Jurkat, Clone E6-1 (cell line): ENCODE results near the gene USP36.

Experiments used
- DNase-seq: peaks from one replicate; pipeline ENCODE4 v3.0.0-alpha.2; 2011; ENCODE audit warnings: low read depth, low spot score
- H3K4me3 ChIP-seq: 2 replicates; pipeline ENCODE4 v1.5.1; 2011; ENCODE audit warnings: mild to moderate bottlenecking, low read length, control low read depth, moderate library complexity

The USP36 gene

DNA sequence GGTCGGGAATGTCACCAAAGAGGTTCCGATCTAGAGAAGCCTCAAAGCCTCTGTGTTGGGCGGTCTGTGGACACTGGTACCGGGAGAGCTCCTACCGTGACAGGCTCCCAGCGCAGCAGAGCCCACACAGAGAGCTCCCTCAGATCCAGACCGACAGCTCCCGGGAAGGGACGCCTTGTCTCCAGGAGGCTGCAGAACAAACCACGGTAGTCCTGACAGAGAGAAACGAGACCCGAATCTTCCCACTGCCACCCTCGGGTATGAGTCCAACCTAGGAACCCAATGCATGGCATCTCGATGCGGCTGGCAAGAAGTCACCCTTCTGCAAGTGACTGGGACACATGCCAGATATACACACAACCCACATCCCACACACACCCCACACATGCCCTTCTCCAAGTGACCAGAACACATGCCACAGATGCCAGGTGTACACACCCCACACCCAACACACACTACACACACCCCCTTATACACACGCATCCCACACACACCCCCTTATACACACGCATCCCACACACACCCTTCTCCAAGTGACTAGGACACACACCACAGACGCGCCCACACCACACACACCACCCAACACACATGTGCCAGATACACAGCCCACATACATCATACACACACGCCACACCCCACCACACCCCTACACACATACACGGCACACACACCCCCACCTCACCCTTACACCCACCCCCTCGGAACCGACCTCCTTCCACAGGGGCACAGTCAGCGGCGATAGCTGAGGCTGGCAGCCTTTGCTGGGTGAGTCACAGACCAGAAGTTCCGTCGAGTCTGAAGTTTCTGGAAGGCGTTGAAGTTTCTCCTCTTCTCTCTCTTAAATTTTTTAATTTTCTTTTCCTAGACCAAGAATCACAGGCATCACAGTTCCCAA, 42.7 kb downstream of the USP36 start:
- no peak for DNase-seq
- no peak overlapping the region for H3K4me3 ChIP-seq

DNA sequence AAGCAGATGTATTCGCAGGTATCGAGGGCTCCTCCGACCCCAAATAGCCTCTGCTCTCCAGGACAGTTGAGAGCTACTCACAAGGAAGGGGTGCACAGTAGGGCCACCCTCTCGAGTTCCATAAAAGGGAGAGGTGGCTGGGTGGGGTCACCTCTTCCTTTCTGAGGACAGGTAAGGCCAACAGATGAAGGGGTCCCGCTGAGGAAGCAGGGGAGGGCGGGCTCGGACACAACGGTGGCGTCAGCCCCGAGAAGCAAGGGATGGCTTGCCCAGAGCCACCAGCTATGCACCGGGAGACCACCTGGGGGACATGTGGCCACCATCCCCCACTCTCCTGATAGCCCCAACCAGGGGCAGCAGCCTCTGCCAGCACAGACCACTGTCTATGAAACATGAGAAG, 43.4 kb downstream of the USP36 start:
- no peak for DNase-seq
- H3K4me3 ChIP-seq, result no peak overlapping the region

GRCh38 chr17:78796517-78796900, 44.1 kb downstream of the USP36 start:
- no peak overlapping the region for H3K4me3 ChIP-seq
- DNase-seq, result no peak

DNA sequence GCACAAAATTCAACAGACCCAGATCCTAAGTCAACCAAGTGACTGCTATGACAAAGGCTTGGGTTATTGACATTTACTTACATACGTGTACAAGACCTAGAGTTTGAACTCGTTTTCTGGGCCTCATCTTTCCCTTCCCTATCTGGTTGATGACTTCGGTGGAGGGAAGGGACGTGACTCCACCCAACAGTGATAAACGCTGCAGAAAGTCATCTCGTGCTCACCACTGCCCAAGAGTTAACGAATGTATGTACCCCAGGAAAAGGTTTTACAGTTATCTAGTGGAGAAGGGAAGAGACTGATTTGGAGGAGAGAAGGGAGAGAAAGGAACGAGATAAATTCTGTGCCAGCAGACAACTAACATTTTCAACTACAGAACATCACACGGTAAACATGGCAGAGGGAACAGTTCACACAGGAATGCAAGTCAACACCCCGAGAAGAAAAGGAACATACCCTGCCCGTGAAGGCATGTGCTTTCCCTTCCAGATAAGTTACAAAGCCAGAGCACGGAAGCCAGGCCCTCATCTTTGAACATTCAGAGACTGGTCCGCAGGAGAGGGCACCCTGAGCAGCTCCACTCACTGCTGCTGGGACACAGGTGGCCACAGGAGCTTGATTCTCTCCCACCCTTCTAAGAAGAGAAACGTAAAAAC, 44.6 kb downstream of the USP36 start:
- no peak overlapping the region for H3K4me3 ChIP-seq
- DNase-seq, result no peak

DNA sequence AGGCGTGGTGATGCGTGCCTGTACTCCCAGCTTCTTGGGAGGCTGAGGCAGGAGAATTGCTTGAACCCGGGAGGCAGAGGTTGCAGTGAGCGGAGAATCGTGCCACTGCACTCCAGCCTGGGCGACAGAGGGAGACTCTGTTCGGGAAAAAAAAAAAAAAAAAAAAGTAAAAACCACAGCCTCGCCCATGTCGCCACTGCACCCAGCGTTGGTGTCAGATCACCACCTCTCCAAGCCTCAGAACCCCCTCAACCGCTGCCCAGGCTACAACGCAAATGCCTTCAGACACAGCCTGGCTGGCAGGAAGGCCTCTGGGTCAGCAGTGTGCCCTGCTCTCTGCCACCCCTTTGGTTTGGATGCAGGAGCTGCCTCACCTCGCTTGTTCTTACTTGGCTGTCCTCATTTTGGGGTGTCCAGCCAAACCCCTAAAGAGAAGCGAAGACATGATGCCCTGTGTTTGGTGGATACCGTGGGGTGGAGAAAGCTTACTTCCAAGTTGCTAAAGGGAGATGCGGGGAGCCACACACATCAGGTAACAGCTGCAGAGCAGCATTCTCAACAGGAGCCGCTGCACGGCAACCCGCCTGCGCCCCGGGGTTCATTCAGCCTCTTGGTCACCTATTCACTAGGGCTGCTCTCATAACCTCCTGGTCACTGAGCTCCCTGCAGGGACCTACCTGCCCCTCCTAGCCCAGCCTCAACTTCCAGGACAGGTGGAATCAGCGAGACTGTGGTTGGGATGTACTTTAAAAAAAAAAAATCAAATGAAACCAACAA, 45.6 kb downstream of the USP36 start:
- DNase-seq, result no peak
- no peak overlapping the region for H3K4me3 ChIP-seq

DNA sequence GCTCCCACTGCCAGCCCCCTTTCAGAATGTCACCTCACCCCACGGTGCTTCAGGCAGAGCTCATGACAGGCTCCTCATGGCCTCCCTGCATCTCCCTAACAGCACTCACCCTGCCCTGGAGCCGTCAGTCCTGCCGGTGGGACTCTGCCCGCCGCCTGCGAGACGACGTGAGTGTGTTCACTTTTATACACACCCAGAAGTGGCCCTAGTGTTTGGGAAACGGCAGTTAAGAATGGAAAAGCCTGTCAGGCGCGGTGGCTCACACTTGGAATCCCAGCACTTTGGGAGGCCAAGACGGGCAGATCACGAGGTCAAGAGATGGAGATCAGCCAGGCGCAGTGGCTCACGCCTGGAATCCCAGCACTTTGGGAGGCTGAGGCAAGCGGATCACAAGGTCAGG, 46.2 kb downstream of the USP36 start:
- H3K4me3 ChIP-seq, result no peak overlapping the region
- no peak for DNase-seq

DNA sequence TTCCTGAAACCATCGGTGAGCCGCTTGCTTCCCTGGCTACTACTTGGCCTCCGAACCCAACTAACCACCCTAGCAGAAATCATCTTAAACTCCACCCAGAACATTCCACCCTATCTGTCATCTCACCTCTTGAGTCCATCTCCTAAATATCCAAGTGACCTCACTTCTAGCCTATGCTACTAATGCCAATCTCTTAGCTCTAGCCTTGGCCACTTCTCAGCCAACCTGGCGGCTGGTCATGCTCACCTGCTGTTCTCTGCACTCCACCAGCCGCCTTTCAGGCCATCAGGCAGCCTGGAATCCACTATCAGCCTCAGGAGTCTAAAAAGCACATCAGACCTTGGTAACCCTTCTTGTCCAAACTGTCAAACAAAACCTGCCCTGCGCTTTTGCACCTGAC, 46.6 kb downstream of the USP36 start:
- DNase-seq, result no peak

GRCh38 chr17:78793415-78793814, 47.2 kb downstream of the USP36 start:
- no peak for DNase-seq
- H3K4me3 ChIP-seq, result no peak overlapping the region

More for the DNA sequence above, 46.6 kb downstream of the USP36 start:
- no peak overlapping the region for H3K4me3 ChIP-seq

DNA sequence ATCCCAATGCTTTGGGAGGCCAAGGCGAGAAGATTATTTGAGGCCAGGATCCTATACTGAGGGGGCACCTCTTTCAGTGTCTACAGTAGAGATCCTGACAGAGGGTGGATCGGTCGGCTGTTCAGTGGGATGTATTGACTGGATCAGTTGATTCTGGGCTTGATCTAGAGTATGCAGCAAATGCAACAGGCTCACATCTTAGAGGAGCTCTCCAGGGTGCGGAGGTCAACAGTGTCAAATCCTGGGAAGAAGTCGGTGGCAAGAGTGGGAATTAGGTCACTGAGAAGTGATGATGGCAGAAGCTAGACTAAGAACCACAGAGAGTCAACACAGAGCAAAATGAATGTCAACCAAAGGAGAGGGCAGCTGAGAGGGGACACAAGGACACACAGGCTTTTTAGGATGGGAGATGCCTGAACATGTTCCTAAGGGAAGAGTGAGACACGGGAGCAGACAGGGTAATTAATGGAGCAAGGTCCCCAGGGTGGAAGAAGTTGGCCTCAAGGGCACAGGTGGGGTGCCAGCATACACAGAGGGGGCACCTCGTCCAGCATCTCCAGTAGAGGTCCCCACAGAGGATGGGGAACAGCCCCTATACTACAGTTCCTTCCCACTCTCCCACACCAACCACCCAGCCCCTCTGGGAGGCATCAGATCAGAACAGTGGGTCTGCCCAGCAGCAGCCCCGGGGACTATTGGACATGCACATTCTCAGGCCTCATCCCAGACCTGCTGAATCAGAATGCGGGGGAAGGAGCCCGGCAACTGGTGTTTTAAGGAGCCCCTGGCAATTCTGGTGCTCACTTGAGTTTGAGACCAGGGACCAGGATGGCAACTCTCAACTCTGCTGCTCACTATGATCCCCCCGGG, 48.5 kb downstream of the USP36 start:
- no peak overlapping the region for H3K4me3 ChIP-seq
- no peak for DNase-seq

- no peak for DNase-seq
- no peak overlapping the region for H3K4me3 ChIP-seq
Observed at GRCh38 chr17:78790552-78790951, 50.1 kb downstream of the USP36 start.

GRCh38 chr17:78789663-78790181, 50.9 kb downstream of the USP36 start:
- DNase-seq, result no peak

DNA sequence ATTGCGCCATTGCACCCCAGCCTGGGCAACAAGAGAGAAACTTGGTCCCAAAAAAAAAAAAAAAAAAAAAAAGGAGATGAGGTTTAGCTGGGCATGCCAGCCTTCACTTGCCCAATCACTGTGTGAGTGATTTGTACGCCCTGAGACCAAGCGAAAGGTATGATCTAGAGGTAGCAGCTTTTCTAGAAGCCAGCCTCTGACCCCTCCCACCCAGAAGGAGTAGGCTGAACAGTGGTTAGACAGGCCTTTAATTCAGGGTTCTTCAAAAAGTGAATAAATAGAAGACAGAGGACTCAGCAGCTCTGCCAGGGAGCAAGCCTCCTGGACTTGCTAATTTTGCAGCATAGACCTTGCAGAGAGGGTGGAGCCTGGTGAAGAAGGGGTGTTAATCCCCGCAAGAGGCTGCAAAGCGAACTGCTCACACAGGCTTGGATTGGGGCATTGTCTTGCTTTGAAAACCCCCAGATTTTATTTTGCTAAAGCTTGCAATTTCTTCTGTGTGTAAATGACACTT, 51.4 kb downstream of the USP36 start:
- H3K4me3 ChIP-seq, result no peak overlapping the region
- DNase-seq, result no peak

More at GRCh38 chr17:78789663-78790181, 50.9 kb downstream of the USP36 start:
- no peak overlapping the region for H3K4me3 ChIP-seq

DNA sequence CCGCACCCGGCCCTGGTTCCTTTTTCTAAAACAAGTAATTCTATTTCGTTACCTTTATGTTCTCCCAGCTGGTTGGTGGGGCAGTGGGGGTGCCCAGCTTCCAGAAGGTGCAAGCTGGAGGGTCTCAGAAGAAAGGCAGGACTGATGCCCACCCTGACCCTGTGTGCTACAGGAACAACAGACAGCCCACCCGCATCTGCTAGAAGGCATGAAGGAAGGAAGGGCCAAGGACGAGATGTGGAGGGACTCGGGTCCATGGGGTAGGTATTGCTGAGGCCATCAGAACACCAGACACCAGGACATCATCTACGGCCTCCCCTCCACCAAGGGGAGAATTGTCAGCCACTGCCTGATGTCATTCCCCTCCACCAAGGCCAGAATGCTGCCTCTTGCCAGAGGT, 52.2 kb downstream of the USP36 start:
- H3K4me3 ChIP-seq, result no peak overlapping the region
- no peak for DNase-seq

GRCh38 chr17:78787444-78787843, 53.2 kb downstream of the USP36 start:
- DNase-seq, result no peak
- H3K4me3 ChIP-seq, result no peak overlapping the region

- no peak for DNase-seq
- no peak overlapping the region for H3K4me3 ChIP-seq
Observed at GRCh38 chr17:78785663-78786057, 55.0 kb downstream of the USP36 start.

- DNase-seq, result peak; percentile 48
- no peak overlapping the region for H3K4me3 ChIP-seq
Observed at GRCh38 chr17:78785011-78785662, 55.5 kb downstream of the USP36 start.

DNA sequence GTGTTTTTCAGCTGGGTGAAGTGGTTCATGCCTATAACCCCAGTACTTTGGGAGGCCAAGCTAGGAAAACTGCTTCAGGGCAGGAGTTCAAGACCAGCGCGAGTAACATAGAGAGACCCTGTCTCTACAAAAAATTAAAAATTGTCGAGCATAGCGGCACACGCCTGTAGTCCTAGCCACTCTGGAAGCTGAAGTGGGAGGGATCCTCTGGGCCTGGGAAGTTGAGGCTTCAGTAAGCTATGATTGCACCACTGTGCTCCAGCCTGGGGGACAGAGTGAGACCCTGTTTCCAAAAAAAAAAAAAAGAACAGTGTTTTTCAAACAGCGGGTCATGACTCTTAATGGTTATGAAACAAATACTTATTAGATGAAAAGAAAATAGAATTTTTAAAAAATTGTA, 56.3 kb downstream of the USP36 start:
- H3K4me3 ChIP-seq, result no peak overlapping the region
- no peak for DNase-seq

- DNase-seq, result no peak
- no peak overlapping the region for H3K4me3 ChIP-seq
Observed at GRCh38 chr17:78783711-78784324, 56.8 kb downstream of the USP36 start.
